A204.1 (cell line): ENCODE measurements around the gene FRMD4A.

Experiments
- FAIRE-seq: peaks from 2 replicates; lab custom pipeline; 2012; peaks lifted over from hg19 to GRCh38; lab: Jason Lieb, UNC

FRMD4A gene

DNA sequence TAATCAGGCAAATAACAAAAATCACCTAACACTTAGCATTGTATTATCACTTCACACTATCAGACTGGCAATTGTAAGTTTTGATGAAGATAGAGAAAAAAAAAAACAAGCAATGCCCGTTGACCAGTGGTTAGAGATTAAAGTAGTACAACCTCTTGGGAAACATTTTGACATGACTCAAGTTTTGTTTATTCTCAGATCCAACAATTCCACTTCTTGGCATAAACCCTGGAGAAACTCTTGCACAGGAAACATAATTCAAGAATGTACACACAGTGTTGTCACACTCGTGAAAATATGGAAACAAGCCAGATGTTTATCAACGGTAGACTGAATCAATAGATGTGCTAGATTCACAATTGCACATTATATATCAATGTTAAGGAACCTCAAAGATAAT is 37.2 kb downstream of the FRMD4A start:
- no peak for FAIRE-seq

DNA sequence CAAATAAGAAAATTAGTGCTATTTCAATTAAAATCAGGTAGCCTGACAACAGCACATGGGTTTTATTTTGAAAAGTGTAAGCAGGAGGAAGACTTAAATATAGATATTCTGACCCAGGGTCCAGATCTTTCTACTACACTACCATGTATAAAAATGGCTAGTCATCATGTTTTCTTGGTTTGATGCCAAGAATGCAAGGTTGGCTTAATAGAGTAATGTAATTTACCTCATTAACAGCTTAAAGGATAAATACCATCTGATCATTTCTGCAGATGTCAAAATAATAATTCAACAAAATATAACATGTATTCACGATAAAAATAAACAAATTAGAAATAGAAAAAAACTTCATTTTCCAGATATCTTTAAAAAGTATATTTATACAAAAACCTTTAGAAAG is 39.4 kb downstream of the FRMD4A start:
- FAIRE-seq = no peak

DNA sequence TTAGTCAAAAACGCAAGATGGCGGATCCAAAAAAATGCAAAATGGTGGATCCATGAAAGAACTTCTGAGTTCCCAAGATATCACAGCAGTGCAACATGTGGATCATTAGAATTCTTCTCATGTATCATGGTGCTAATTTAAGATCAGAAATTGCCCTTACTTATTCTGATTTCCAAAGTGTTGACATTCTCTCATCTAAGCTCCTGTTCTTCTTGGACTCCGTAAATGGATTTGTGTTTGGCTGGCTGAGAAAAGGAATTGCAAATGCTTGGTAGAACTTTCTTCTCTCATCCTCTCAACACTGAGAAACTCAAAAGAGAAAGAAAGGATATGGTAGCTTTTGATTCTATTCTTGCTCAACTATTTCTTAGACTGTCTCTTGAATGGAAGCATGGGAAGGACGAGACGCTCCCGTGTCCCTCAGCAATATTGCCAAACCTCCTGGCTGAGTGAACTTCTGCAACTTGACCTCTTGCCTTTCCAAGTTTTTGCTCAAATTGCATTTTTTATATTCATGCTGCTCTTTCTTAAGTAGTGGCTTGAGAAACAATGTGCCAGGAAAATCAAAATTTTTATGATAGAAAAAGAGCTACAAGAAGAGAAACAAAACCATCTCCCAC is 44.7 kb downstream of the FRMD4A start:
- no peak for FAIRE-seq

GRCh38 chr10:14282276-14282675 is 48.4 kb downstream of the FRMD4A start:
- no peak for FAIRE-seq

- no peak for FAIRE-seq
These were observed 52.2 kb downstream of the FRMD4A start for GRCh38 chr10:14278533-14278932.

GRCh38 chr10:14276210-14276609 is 54.5 kb downstream of the FRMD4A start:
- no peak for FAIRE-seq

DNA sequence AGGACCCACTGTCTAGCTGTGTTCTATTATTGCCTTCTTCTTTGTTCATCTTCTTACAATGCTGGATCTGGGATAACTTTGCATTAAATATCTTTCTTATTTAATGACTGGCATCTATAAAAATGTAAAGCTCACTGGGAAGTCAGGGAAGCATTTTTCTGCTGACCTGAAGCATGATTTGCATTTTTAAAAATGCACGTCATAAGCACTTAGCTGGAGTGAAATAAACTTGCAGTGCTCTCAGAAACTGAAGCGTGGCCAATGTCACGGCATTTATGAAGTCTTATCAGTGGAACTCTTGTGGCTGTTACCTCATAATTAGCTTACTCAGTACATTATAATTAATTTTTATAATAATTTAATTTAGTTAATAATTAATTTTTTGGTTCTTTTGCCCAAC is 59.1 kb downstream of the FRMD4A start:
- no peak for FAIRE-seq

DNA sequence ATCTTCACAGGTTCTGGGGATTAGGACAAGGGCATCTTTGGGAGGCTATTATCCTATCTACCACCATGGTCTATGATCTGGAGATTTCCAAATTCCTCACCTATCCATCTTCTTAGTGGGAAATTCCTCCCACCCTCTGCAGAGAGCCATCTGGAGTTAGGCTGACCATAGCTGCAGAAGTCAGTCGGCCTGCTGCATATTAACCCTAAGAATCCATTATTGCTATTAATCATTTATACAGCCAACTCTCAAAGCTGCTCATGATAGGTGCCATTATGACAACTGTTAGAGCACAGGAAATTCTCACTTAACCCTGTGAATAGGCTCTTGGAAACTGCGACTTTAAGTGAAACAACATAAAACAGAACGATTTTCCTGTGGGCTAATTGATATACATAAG is 60.4 kb downstream of the FRMD4A start:
- FAIRE-seq = no peak

- no peak for FAIRE-seq
These were observed 65.0 kb downstream of the FRMD4A start for GRCh38 chr10:14265709-14266108.

GRCh38 chr10:14262836-14263425 is 67.8 kb downstream of the FRMD4A start:
- no peak for FAIRE-seq

- FAIRE-seq = no peak
These were observed 69.4 kb downstream of the FRMD4A start for GRCh38 chr10:14261336-14261735.

- no peak for FAIRE-seq
These were observed 70.8 kb downstream of the FRMD4A start for GRCh38 chr10:14259696-14260566.

DNA sequence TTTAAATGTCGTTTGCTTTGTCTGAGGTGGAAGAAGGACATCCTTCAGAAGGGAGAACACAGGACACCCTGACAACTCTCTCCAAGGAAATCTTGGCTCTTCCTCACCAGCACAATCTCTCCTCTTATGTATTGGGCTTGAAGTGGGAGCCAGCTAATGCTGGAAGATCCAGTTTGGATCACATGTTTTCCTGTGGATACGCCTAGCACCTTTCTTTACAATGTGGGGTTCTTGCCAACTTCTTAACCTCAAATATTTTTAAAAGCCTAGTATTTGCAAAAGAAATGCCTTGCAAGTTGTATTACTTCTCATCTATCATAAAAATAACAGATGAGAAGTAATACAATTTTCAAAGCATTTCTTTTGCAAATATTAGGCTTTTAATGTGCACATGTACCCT is 76.4 kb downstream of the FRMD4A start:
- FAIRE-seq = no peak

GRCh38 chr10:14253711-14254110 is 77.0 kb downstream of the FRMD4A start:
- FAIRE-seq = no peak

DNA sequence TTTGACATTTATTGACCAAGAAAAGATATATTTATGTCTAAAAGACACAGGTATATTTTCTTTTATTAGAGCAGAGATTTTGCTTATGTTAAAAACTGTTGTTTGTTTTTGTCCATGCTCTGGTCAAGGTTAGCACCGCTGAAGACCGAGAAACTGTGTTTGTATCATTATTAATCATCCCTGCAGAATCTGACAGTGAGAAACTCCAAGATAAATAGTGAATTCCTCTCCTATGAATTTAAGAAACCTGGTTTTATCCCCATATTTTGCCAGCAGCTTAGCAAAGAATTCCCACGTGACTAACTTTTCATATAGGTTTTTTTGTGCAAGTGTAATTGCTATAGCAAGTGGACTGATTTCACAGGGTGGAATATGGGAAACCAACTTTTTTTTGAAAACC is 77.6 kb downstream of the FRMD4A start:
- no peak for FAIRE-seq

DNA sequence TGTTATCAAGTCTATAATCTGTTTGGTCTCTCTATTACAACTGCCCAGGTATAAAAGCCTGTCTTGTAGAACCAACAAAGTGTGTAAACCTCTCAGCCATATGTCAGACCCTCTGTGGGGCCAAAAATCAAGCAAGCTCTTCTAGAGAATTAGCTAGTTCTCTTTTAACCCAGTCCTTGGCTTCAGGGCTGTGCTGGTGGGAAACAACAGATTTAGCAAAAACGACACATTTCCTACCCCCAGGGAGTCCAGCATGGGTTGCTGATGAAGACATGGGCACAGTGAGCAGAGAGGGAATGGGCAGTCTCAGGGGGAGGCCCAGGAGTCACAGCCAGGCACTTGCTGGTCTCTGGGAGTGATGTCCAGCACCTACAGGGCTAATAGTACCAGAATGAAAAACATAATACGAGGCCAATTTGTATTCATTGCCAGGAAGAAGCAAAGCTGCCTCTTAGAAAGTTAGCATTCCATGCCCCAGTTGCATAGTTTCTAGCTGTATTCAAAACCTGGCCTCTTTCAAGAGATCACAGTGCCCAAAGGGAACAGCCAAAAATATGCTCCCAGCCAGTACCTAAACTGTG is 80.1 kb downstream of the FRMD4A start:
- FAIRE-seq = no peak

- no peak for FAIRE-seq
These were observed 83.2 kb downstream of the FRMD4A start for GRCh38 chr10:14247377-14248116.

GRCh38 chr10:14244801-14245211 is 85.9 kb downstream of the FRMD4A start:
- no peak for FAIRE-seq

- FAIRE-seq = no peak
These were observed 86.6 kb downstream of the FRMD4A start for GRCh38 chr10:14244147-14244546.

GRCh38 chr10:14243221-14243620 is 87.5 kb downstream of the FRMD4A start:
- FAIRE-seq = no peak

DNA sequence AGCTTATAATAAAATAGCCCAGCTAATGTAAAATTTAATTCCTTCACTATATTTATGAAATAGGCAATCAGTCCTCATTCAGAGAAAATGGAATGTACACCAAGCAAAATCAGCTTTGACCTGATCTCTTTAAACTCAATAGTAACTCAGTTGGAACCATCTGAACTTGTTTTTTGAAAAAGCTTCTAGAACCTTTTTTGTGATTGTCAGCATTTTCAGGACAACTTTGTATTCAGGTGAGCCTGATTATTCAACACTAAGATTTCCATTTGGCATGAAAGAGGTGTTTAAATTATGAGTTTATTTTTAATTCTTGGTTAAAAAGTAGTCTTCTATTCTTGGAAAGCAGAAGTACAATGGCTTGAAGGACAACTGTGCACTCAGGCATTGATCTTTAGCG is 89.5 kb downstream of the FRMD4A start:
- no peak for FAIRE-seq
